MCF 10A (cell line): ENCODE measurements around the gene SLU7. TPM values are rescaled to one million over a fixed set of nuclear protein-coding genes. Genes with fewer than 3 reads are reported as not detected.

Source experiments
- BruUV-seq: library from RNA; stranded (reverse); fragments of 400-500 nt; replicated peaks from 2 replicates; lab custom pipeline; 2021; lab: Mats Ljungman, UMichigan
- CTCF ChIA-PET: fragments of 300-600 bp; sonication (Branson Sonifier 250); formaldehyde crosslinking; extraction: SDS; loops from one replicate; lab custom pipeline; 2021; ENCODE audit warnings: antibody characterized with exemption, inconsistent platforms; lab: Yijun Ruan, JAX
- POLR2A ChIA-PET: fragments of 300-600, 350-650 bp; sonication (Branson Sonifier 250); formaldehyde crosslinking; extraction: SDS; loops from one replicate; lab custom pipeline; 2020; ENCODE audit warnings: antibody characterized with exemption, inconsistent platforms; lab: Yijun Ruan, JAX
- DNase-seq: peaks from one replicate; pipeline ENCODE4 v3.0.0-alpha.2; 2018; ENCODE audit not compliant: unreplicated experiment
- H3K27ac Mint-ChIP-seq: one replicate; pipeline ENCODE4 v1.8.0; 2022; ENCODE audit warnings: mild to moderate bottlenecking, low read depth, mixed read lengths; ENCODE audit not compliant: unreplicated experiment
- H3K27me3 Mint-ChIP-seq: one replicate; pipeline ENCODE4 v1.8.0; 2022; ENCODE audit warnings: mixed read lengths; ENCODE audit not compliant: insufficient read depth, unreplicated experiment
- H3K36me3 Mint-ChIP-seq: one replicate; pipeline ENCODE4 v1.8.0; 2022; ENCODE audit warnings: mild to moderate bottlenecking, moderate library complexity, mixed read lengths; ENCODE audit not compliant: insufficient read depth, unreplicated experiment
- H3K4me1 Mint-ChIP-seq: one replicate; pipeline ENCODE4 v1.8.0; 2022; ENCODE audit warnings: mixed read lengths; ENCODE audit not compliant: insufficient read depth, unreplicated experiment
- H3K4me3 Mint-ChIP-seq: one replicate; pipeline ENCODE4 v1.8.0; 2022; ENCODE audit warnings: mild to moderate bottlenecking, moderate library complexity, mixed read lengths; ENCODE audit not compliant: unreplicated experiment
- H3K9me3 Mint-ChIP-seq: one replicate; pipeline ENCODE4 v1.8.0; 2022; ENCODE audit warnings: mixed read lengths; ENCODE audit not compliant: unreplicated experiment
- intact Hi-C: fragments of 100-400 bp; cut with micrococcal nuclease; formaldehyde crosslinking; loops from 2 replicates; pipeline ENCODE4 v1.14.1; 2022
- total RNA-seq: library from RNA; stranded (reverse); gene quantifications from 2 replicates; pipeline ENCODE4 v1.2.3, GENCODE V29; 2022
- TF ChIP-seq, protein P1 (sequence below): fragments of 200-600 bp; IDR thresholded peaks from one replicate; pipeline ENCODE4 v1.8.0; 2022; ENCODE audit warnings: antibody characterized with exemption, mild to moderate bottlenecking; ENCODE audit not compliant: unreplicated experiment

Gene SLU7
- total RNA-seq, 1 experiment from 2014 or later: 64.6 TPM

DNA sequence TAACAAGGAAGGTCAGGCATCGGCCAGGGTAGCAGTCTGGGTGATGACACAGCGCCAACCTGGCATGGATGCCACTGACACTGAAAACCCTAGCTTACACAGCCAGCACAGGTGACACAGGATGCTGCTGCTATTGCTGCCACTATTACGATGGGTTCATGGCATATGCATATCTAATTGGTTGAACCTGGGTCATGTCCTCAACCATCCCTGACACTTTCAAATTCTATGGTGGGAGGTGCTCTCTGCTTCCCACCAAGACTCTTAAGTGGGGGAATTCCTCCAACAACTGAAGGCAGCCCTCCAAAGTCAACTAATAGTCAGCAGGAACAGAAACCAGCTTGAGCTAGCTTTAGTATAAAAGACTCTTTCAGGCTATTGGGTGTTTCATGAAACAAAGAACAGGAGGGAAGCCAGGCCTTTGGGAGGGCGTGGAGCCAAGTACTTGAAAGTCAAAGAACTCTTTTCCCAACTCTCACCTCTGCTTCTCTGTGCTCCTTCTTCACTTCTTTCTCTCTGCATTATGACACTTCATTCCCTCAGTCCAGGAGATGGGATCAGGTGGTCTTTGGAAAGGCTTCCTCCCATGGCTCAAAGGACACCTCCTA lies 24.0 kb upstream of the SLU7 start:
- Mint-ChIP-seq H3K4me3 (no peak overlapping the region), H3K9me3 (no peaks in the 10 kb centered on the region), H3K27me3 (no peaks in the 10 kb centered on the region), H3K27ac (no peak overlapping the region), H3K4me1 (peaks cover 6% of the 10 kb centered on the region), H3K36me3 (no peaks in the 10 kb centered on the region)
- CTCF ChIA-PET: interaction anchor here (1.0 to 6.0 kb wide), 3 partner anchors 18 to 345 kb away, joined by 3 to 197 read pairs (median 3); partner anchors contain the start of genes PTTG1 and SLU7
- no TSS peak for BruUV-seq
- TF ChIP-seq, protein P1, sequence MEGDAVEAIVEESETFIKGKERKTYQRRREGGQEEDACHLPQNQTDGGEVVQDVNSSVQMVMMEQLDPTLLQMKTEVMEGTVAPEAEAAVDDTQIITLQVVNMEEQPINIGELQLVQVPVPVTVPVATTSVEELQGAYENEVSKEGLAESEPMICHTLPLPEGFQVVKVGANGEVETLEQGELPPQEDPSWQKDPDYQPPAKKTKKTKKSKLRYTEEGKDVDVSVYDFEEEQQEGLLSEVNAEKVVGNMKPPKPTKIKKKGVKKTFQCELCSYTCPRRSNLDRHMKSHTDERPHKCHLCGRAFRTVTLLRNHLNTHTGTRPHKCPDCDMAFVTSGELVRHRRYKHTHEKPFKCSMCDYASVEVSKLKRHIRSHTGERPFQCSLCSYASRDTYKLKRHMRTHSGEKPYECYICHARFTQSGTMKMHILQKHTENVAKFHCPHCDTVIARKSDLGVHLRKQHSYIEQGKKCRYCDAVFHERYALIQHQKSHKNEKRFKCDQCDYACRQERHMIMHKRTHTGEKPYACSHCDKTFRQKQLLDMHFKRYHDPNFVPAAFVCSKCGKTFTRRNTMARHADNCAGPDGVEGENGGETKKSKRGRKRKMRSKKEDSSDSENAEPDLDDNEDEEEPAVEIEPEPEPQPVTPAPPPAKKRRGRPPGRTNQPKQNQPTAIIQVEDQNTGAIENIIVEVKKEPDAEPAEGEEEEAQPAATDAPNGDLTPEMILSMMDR: no peak
- intact Hi-C loops: no loop called here
- POLR2A ChIA-PET: no interaction called here
- no peak for DNase-seq

DNA sequence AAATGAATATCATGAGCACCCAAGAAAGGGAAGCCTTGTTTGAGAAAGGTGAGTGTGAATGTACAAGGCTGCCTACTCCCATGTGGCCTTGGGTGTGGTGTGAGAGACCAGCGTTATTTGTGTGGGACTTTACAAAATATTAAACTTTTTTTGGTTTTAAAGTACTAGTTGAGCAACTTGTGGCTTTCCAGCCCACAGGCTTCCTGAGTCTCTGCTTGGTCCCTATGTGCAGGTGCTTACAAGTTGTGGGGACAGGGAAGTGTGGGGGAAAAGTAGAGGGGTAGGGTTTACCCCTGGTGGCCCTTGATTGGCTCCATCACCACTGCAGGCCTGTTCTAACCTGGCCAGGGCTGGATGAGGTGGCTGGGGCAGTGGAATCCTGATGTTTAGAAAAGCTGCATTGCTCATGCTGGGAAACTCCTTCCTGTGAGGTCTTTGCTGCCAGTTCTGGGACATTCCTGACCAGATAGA lies 22.5 kb upstream of the SLU7 start:
- POLR2A ChIA-PET: interaction anchor here (0.5 kb wide), 1 partner anchor 1277 kb away, joined by 3 read pairs; no protein-coding TSS in a partner anchor
- TF ChIP-seq, protein P1: no peak

DNA sequence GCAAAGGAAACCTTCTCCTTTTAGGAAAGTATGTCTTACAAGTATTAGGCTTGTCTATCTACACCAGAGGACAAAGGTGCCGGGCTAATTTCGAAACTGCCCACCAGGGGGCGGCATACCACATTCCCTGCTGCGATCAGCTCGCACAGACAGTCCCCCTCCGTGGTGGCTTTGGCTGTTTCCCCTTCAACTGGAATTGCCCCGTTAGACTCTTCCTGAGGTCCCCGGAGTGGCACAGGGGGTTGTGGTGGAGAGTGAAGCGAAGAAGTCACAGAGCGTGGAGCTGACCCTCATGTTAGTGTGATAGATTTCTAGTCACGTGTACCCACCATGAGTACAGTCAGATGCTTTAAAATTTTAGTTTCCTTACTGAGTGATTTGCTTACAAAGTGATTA lies 20.3 kb upstream of the SLU7 start:
- BruUV-seq: no TSS peak
- no peak overlapping the region for H3K27ac Mint-ChIP-seq
- H3K4me3 Mint-ChIP-seq: peak overlapping the region; percentile 69
- peak; percentile 84 for DNase-seq
- H3K4me1 Mint-ChIP-seq: peaks cover 10% of the 10 kb centered on the region
- TF ChIP-seq, protein P1: peak; percentile 91
- no peaks in the 10 kb centered on the region for H3K36me3 Mint-ChIP-seq
- intact Hi-C loops: loop anchor here (1.0 to 10.0 kb wide), 6 partner anchors 69 to 1238 kb away; partner anchors contain the start of gene GABRB2
- H3K27me3 Mint-ChIP-seq: peaks cover 13% of the 10 kb centered on the region
- ChIA-PET POLR2A (interaction anchor here (1.1 to 3.8 kb wide), 5 partner anchors 16 to 39 kb away, joined by 3 to 43 read pairs (median 6); partner anchors contain the start of genes FAM200C, PTTG1 and SLU7), CTCF (interaction anchor here (0.6 to 6.0 kb wide), 54 partner anchors 9 to 1943 kb away, joined by 3 to 197 read pairs (median 4); partner anchors contain the start of genes PTTG1 and SLU7)
- H3K9me3 Mint-ChIP-seq: no peaks in the 10 kb centered on the region

More for the DNA sequence above, 22.5 kb upstream of the SLU7 start:
- CTCF ChIA-PET: interaction anchor here (0.8 to 6.0 kb wide), 4 partner anchors 16 to 346 kb away, joined by 3 to 197 read pairs (median 29); partner anchors contain the start of genes PTTG1 and SLU7
- Mint-ChIP-seq H3K4me1 (peaks cover 6% of the 10 kb centered on the region), H3K27me3 (peaks cover 2% of the 10 kb centered on the region), H3K27ac (no peak overlapping the region), H3K4me3 (no peak overlapping the region), H3K36me3 (no peaks in the 10 kb centered on the region), H3K9me3 (no peaks in the 10 kb centered on the region)
- BruUV-seq: no TSS peak
- DNase-seq: no peak
- intact Hi-C loops: no loop called here
